Measurements from ENCODE around the gene ABCA6.

- TF ChIP-seq CTCF (conservative IDR thresholded peaks at IDR 0.05; ENCODE audit: low read depth, low read length) (no peak), EZH2 (IDR thresholded peaks at IDR 0.05; ENCODE audit: borderline replicate concordance, low read depth, low read length, poor library complexity, severe bottlenecking) (no peak)
Measured at GRCh38 chr17:69082696-69083095, 59.0 kb downstream of the ABCA6 start.
